Activated CD4-positive, alpha-beta T cell treated with anti-CD3 and anti-CD28 coated beads for 1 hour (primary cell): ENCODE measurements around the gene FOXO3B.
"Not testable (repeated sequence)": the region's sequence is repeated elsewhere in the genome, so short reads cannot be mapped to it uniquely, and the experiment has no call there.

ENCODE experiments used
- DNase-seq: peaks from one replicate; pipeline ENCODE4 v3.0.0-alpha.2; 2020

FOXO3B gene

DNA sequence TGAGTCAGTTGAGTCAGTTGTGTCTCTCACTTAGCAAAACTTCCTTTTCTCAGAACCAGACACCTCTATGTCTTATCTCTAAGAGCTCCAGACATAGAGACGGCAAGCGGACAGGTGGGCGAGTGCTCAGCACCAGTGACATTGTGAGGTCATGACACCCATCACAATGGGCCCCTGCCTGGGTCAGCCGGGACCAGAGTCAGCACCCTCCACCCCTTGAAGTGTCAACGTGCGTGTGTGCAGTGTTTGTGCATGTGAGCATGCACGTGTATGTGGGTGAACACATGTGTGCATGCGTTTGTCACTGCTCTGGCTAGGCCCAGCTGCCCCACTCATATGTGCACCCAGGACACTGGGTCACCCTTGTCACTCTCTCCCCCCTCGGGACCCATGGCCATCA is 37.8 kb downstream of the FOXO3B start, which contains the start of gene TBC1D28:
TSS of gene TBC1D28 (minus strand) at position 101 of the 400 bp plus-strand sequence. CDS start 3,039 bp downstream, outside the sequence.
- not testable (repeated sequence) for DNase-seq

- not testable (repeated sequence) for DNase-seq
Observed at GRCh38 chr17:18643124-18643523, 39.0 kb downstream of the FOXO3B start.

DNA sequence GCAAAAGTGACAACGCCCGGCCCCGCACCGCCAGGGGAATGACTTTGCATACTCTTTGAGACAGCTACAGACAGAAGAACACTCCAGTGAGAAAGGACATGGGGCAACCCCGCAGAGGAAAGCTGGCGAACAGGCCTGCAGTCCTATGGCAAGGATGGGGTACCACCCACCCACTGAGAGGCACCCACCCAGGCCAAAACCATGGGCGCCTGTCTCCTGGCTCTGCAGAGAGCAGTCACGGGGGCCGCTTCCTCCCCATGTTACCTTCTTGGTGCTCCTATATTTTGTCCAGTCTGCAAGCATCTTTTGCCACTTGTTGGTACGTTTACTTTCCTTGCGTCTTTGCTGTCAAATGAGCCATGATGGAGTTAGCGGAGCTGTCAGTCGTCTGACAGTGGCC is 43.8 kb downstream of the FOXO3B start:
- DNase-seq, result not testable (repeated sequence)

- not testable (repeated sequence) for DNase-seq
Observed at GRCh38 chr17:18636237-18636636, 45.9 kb downstream of the FOXO3B start.

DNA sequence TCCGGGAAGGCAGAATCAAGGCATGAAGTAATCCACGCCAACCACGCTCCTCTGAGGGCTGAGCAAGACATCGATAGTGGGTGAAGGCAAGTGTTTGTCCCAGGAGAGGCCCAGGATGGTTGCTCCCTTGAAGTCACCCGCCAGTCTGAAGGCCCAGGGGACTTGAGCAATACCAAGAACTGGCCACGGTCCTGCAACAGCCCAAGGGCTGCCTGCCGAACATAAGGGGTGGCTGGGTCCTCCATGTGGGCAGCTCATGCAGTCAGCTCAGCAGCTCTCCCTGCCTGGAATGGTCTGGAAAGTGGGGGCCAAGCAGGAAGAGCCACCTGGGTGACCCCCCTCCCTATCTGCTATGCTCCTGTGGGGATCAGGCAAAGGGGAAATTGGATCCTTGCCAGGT is 46.3 kb downstream of the FOXO3B start:
- DNase-seq, result not testable (repeated sequence)

DNA sequence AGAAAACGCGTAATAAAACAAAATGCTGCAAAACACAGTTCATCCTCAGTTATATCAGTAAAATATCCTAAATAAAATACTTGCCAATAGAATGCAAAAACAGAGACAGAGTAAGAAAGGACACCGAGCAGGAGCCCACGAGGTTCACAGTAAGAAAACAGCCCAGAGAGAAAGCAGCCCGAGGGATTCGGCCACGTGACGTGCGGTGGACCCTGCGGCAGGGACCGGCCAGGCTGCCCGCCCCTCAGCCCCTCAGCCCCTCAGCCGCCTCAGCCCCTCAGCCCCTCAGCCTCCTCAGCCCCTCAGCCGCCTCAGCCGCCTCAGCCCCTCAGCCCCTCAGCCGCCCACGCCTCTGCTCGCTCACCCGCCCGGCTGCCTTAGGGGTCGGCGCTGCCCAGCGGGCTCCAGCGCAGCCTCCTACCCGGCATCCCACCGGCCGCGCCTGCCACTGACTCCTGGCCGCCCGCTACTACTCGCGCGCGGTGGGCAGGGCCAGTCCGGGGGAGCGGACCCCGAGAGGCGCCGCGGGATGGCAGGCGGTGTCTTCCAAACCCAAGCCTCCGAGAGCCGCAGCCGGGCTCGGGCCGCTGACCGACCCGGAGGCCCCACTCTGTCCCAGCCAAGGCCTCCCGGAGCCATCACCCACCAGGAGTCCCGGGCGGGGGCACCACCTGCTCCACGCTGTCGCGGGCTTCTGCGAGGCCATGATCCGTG is 47.4 kb downstream of the FOXO3B start:
- not testable (repeated sequence) for DNase-seq
